ENCODE measurements around the gene ZCCHC13.
A peak's percentile ranks its signal among the peaks of the same experiment; 100 is the strongest.
"Not testable (repeated sequence)": the region's sequence is repeated elsewhere in the genome, so short reads cannot be mapped to it uniquely, and the experiment has no call there.

The ZCCHC13 gene

DNA sequence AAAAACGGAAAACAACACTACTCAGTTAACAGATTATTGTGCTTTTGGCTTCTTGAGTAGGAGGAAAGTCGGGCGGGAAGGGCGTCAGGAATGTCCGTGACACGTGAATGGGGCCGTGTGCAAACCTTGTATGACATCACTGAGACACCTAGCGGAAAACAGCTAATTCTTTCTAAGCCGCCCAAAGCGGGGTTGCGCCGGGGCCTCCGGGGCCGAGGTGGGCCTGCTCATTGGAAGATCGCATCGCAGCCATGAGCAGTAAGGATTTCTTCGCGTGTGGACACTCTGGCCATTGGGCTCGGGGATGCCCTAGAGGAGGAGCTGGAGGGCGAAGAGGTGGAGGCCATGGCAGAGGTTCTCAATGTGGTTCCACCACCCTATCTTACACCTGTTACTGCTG, at the start of gene ZCCHC13:
Gene ZCCHC13, plus strand, starts transcription at position 165 of the 400 bp plus-strand sequence. Its CDS starts 87 bp downstream, at position 252.
- no peak for DNase-seq

DNA sequence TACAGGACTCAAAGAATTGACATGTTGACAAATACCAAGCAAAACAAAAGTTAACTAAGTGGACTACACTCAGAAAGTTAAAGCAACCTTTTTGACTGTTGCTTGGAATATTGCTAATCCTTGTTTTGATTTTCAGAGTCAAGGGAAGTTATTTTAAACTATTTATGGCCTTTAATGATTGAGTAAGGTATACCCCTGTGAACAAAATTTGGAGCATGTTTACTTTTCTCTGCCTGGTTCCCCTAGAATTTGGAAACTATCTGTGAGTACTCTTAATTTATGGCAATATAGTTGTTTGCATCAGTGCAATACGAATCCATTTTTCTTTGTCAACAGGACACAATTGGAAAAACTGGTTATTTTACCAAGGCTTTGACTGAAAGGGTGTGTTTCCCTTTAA, 45.9 kb upstream of the ZCCHC13 start:
- DNase-seq: not testable (repeated sequence)

DNA sequence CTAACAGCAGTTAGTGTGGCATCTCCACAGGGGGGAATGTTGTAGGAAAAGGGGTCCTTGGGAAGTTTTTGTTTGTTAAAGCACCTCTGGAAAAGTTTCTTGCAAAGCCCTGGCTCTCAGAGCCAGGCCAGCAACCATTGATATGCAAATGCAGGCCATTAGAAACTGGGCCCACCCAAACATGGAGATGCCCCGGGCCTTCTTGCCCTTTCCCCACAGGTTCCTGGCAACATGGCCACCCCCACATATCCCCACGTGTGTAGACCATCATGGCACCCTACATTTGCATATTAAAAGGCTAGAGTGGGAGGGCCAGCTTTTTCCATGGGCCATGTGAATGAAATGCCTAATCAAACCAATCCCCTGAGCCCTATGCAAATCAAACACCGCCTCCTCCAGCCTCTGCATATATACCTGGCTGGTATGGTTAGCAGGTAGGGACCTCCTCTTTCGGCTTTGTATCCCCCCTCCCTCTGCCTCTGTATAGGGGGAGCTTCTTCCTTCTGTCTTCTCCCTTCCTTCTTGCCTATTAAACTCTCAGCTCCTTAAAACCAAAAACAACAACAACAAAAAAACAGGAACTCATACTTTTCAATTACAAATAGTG, 44.0 kb upstream of the ZCCHC13 start:
- no peak for DNase-seq

DNA sequence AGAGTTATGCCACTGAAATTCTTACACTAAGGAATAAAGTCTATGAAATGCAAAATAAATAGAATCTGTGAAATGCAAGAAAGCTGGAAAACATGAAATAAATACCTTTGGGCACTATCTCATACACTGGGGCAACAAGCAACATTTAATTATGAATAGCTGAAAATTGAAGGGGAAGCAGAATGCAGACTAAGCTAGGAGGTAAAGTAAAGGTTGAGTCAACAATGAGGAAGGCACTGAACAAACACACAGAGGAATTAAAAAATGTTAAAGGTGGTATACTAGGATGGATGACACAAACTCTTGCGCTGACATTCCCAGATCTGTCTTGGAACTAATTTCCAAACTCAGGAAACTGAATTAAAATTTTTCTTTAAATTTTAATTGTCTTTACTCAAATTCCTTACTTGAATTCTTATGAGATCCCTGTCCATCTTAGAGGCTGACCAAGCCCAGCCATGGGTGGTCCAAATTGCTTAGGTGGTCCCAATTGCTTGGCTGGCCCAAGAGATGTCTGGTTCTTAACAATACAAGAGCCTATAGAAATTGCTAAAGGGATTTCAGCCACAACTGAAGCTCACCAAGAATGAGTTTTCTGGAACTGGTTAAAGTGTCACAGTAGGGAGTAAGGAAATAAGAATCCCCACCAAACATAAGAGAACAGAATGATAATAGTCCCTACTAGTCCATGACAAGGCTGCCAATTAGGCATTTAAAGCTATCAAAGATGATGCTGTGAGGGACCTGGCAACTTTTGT, 41.3 kb upstream of the ZCCHC13 start:
- DNase-seq: no peak

DNA sequence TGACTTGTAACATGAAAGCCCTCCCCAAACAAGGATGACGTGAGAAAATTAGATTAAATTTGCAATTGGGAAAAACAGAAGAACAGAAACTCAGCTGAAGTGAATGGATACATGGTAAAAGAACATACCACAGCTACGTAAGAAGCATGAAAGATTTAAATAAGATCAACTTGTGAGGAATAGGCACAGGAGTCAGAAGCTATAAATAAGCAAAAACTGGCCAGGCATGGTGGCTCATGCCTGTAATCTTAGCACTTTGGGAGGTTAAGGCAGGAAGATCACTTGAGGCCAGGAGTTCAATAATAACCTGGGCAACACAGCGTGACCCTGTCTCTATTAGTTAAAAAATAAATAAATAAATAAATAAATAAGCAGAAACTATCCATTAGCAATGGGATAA, 33.6 kb upstream of the ZCCHC13 start:
- no peak for DNase-seq

DNA sequence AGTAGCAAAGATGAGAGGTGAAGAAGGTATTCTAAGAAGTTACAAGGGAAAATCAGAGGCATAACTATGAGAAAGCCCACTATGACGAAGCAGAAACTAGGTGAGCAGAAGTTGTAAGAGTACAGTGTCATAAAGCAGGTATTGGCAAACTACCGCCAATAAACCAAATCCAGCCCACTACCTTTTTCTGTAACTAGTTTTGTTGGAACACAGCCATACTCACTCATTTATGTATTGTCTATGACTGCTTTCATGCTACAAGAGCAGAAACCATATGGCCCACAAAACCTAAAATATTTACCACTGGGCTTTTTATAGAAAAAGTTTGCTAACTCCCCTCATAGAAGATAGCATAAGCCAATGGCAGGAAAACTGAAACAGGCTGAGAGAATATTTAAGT, 31.8 kb upstream of the ZCCHC13 start:
- no peak for DNase-seq

DNA sequence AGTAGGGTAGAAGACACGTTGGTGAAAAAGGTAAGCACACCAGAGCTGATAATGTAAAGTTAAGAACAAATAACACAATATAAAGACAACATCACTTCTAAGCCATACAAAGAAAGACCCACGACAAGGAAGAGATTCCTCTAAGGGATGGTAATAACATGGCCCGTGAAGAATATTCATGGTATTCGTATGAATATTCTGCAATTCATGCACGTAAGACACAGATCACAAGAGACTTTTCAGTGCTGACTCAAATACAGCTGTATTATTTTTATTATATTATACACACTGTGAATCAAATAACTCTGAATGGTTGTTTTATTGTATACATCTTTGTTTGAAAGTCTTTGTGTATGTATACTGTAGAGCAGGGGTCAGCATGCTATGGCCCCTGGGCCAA, 29.5 kb upstream of the ZCCHC13 start:
- DNase-seq: no peak

DNA sequence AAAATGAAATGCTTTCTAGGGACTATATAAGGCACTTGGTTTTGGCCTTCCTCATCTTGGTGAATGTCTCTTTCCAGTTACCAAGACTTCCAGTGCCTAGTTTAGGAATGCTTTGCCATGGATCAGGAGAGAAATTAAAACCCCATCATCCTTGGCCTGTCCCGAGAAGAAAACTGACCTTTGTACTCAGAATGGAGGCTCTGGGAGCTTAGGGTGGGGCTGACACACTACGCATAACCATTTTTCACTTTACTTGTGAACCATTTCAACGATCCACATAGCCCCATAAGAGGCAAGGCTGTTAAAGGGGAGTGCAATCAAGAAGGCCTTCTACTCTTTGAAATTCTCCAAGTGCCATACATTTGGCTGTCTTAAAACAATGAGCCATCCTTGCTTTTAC, 26.7 kb upstream of the ZCCHC13 start:
- no peak for DNase-seq

DNA sequence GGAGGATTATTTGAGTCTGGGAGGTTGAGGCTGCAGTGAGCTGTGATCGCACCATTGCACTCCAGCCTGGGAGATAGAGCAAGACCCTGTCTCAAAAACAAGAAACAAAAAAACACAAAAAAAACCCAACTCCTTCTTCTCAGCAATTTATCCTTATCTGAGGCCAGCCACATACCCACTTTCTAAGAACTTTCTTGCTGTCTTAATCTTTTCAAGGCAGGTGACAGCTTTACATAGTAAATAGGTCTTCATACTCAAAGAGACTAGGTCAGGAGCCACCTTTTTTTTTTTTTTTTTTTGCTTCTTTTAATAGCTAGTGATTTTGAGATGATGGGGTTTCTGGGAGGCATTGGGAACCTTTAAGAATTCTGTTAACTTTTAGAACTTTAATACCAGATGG, 26.1 kb upstream of the ZCCHC13 start:
- DNase-seq: no peak

DNA sequence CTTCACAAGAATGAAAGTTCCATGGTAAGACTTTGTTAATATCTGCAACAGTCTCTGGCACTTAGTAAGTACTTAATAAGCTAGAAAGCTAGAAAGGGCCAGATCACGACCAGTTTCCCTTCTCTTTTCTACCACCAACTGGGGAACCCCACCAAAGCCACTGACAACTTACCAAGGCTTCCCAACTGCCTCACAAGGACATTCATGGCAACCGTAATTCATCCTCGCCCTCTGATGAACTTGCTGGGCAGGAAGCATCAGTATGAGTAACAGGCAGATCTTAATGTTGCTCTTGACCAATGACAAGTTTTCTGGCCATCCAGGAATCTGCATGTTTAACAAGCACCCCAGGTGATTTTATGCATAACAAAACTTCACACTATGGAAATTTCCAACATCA, 23.2 kb upstream of the ZCCHC13 start:
- DNase-seq: no peak

DNA sequence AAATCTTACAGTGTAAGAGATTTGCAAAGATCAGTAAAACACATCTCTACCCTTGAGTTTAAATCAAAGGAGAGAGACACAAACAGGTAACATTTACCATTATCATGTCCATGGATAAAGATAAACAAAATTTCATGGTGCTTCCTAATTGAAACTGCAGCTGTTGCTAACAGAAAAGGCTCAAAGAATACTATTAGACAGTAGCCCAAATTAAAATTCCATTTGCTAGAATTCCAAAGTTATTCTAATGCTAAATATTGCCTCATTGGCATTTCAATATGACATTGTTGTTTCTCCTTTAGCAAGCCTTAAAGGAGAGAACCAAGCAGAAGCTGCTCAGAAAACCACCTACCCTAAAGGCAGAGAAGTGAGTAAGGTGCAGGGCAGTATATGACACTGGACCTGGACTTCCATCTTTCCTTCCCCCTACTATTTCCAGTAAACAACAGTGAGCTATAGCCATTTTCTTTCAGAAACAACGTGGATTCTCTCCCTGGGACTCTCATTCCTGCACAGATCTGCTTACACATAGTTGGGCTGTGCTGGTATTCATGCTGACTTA, 19.5 kb upstream of the ZCCHC13 start:
- no peak for DNase-seq

DNA sequence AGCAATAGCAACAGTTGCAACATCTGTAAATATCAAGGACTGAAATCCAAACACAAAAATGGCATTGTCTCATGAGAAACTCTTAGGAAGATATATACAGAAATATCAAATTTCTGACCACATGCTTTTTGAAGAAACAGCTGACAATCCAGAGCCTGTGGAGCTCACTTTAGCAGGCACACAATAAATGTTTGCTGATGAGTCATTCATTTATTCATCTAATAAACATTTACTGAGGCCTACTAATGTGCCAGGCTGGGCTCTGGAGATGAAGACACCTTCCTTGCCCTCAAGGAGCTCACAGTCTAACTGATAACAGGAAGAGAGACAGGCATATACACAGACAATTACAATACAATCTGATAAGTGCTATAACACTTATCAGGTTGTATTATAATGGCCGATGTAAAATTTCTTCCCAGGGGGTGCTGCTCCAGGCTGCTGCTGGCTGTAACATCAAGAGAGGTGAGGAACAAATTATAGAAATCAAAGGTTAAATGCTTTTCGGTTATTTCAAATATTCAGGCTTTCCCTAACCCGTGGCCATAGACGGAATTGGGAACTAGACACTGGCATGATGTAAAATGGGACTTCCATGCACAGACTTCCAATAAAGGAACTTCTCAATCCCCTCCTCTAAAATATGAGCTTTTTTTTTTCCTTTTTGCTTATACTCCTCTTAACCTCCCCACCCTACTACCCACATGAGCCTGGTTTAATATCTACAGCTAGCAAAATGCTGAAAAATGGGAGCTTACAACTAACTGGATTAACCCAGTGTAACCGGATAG, 16.8 kb upstream of the ZCCHC13 start:
- DNase-seq: no peak

DNA sequence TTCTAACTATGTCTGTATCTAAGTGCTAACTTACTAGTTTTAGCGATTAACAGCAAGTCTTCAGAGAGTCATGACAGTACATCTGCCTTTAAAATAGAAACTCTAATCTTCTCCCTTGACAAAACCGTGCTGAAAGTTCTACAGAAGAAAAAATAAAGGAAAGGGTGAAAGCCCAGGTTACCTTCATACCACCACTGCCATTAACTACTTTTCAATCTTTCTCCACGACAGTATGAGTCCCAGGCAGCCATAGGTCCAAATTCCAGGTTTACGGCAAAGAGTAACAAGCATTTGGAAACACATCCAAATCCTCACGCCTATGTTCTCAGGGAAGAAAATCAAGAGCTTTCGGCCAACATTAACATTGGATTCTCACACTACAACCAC, 12.4 kb upstream of the ZCCHC13 start:
- no peak for DNase-seq

DNA sequence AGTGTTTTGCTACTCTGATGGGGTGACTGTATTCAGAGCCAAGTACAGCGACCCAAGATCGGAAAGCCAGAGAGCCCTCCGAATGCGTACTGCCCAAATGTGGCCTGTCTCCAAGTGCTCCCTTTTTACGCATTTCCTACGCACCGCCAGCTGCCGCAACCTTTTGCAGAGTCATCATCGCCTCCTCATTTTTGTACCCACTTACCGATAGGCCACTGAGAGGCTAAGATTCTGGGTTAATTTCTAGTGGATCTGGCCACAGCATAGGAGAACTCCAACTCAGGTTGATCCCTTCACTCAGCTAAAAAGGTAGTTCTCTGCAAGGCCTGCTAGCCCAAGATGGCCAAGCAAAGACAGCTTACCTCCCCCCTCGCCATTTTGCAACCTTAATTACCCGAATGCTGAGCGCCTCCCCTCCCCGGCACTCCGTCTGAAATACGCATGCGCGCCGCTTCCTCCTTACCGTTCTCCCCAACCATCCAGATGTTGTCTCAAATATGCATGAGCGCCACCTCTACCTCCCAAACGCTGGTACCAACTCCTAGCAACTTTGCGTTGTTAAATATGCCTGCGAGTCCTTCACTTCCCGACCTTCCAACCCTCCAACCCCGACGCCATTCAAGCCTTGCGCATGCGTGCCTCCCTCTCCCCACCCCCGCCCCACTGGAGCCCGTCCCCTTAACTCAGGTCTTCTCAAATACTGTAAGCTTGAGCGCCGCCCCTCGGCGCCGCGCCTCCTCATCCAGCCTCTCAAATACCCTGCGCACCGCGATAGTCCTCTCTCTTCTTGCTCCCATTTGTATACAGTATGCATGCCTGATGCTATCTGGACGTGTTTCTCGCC, 11.8 kb upstream of the ZCCHC13 start:
- DNase-seq: peak; percentile 81

DNA sequence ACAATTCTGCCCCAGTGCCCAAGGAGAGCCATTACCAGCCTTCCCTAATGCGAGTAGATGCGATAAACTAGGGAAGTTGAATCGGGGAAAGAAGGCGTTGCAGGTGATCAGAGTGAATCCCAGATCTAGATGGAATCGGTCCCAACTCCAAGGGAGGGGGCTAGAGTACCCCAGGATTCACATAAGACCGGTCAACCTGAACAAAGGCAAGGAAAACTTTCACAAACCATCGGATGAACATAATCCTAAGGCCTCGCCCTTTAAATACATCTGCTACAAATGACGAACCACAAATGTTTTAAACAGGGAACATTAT, 11.2 kb upstream of the ZCCHC13 start:
- DNase-seq: no peak

DNA sequence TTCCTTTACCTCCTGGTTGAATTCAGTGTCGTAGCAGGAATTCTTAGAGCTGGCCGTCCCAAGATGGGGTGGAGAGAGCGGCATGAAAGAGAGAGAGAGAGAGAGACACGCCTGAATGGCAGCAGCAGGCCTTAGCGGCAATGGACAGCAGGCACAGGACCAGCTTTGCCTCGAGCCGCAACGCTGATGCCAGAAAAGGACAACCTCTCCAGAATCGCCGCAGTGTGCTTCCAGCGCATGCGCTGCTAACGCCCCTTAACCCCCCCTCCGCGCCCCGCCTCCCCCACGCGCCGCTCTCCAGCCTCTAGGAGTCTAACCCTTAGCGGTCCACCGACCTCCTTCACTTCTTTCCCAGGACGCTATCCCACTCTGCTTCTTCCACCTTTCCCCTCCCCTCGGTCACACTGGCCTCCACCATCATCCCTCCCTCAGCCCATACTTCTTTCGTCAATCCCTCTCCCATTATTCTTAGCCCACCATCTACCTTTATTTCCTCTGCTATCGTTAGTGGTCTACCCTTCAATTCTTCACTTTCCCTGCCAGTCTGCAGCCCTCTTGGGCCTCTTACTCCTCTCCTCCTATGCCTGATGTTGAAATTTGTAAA, 10.5 kb upstream of the ZCCHC13 start:
- DNase-seq: peak; percentile 63

DNA sequence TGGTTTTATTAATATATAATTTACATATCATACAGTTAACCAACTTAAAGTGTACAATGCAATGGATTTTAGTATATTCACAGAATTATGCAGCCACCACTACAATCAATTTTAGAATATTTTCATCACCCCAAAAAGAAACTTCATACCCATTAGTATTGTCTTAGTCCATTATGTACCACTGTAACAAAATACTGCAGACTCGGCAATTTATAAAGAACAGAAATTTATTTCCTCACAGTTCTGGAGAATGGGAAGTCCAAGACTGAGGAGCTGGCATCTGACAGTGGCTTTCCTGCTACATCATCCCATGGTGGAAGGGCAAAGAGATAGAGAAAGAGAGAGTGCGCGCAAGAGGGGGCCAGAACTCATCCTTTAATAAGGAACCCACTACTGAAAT, 8.9 kb upstream of the ZCCHC13 start:
- DNase-seq: no peak

DNA sequence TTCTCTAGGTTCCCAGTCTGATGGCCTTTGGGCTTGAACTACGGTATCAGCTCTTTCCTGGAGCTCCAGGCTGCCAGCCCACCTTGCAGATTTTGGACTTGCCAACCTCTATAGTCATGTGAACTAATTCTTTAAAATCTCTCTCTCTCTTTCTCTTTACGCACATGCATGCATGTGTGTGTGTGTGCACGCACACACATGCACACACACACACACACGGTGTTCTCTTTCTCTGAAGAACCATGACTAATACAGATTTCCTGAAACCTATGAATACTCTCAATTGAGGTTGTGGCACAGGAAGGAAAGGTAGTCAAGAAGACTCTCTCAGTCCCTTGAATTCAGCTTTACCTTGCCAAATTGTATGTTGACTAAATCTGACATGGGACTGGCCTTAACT, 6.2 kb upstream of the ZCCHC13 start:
- DNase-seq: peak; percentile 37

DNA sequence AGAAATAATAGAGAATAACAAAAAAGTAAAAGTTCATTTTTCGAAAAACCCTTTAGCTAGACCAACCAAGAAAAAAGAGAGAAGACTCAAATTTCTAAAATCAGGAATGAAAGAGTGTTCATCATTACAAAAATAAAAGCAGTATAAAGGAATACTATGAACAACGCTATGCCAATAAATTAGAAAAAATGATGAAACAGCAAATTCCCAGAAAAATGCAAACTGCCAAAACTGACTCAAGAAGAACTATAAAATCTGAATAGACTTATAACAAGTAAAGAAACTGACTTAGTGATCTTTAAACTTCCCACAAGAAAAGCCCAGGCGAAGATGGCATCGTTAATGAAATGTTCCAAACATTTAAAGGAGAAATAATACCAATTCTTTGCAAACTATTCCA, 3.1 kb upstream of the ZCCHC13 start:
- DNase-seq: no peak

DNA sequence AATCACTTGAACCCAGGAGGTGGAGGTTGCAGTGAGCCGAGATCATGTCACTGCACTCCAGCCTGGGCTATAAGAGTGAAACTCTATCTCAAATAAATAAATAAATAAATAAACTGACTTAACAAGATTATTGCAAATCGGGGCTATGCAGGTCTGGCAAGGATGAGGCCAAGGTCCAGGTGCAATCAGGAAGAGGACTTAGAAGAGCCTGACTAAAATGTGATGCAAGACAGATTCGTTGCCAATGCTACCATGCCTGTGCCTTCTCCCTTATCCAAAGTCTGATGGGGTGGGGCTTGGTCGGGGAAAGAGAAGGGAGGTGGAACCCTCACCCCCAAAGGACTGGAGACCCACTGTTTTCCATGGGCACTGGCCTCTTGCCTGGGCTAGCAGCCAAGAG, 14.7 kb downstream of the ZCCHC13 start:
- DNase-seq: no peak

DNA sequence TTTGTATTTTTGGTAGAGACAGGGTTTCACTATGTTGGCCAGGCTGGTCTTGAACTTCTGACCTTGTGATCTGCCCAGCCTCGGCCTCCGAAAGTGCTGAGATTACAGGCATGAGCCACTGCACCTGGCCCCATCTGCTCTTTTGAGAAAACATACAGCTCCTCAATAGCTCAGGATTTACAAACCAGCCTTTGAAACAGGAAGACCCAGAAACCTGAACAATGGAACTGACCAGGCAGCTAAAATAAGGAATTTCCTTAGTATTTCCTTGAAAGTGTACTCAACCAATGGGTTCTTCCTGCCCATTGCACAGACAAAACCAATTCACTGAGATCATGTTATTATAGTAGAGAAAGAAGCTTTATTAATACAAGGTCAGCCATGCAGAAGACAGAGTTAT, 15.3 kb downstream of the ZCCHC13 start:
- not testable (repeated sequence) for DNase-seq

DNA sequence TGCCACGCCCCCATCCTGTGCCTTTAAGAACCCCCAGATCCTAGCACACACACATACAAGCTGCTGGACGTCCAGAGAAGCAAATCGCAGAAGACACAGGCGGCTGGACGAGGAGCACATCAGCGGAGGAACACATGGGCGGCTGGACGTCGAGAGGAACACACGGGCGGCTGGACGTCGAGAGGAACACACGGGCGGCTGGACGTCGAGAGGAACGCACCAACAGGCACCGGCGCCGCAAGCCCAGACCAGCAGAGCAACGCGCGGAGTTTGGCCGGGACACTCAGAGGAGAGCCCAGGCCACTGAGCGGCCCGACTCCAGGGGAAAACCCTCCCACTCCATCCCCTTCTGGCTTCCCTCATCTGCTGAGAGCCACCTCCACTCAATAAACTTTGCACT, 17.2 kb downstream of the ZCCHC13 start:
- no peak for DNase-seq

DNA sequence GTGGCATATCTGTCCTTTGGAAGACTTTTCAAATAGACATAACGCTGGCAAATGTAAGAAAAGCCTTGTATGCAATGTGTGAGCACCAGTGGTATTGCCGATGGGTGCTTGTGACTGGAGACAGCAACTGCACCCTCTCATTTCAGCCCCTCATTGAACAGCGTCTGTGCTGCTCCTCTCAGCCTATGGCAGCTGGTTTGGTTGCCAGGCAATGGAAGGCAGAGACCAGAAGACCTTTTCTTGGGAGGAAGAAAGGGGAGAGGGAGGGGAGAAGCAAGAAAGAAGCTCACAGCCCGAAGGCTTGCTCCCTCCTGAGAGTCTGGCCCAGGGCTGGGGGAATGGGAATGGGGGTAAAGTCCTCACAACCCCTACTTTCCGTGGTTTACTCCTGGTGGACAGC, 20.2 kb downstream of the ZCCHC13 start:
- DNase-seq: no peak

Measured in activated CD4-positive, alpha-beta T cell treated with anti-CD3 and anti-CD28 coated beads, Interleukin-2, amount 50 U/mL, for 16 hours (primary cell).